HEK293 (cell line): ENCODE measurements around the gene AJUBA.

Source experiments
- CTCF ChIA-PET: fragments of 350-600 bp; formaldehyde crosslinking; extraction: SDS; loops from one replicate; lab custom pipeline; 2021; ENCODE audit warnings: antibody characterized with exemption; lab: Yijun Ruan, JAX
- POLR2A ChIA-PET: fragments of 300-600 bp; formaldehyde crosslinking; extraction: SDS; loops from one replicate; lab custom pipeline; 2020; ENCODE audit warnings: antibody characterized with exemption, inconsistent platforms; lab: Yijun Ruan, JAX
- H3K27ac ChIP-seq: fragments of 200-500 bp; sonication (Bioruptor generic); 2 replicates; pipeline ENCODE4 v1.5.1; 2014; ENCODE audit warnings: low read depth, low read length, control low read depth, inconsistent platforms; ENCODE audit errors: extremely low read depth
- H3K36me3 ChIP-seq, 2 experiments: fragments of 200-500 bp in 1 of 2; sonication (Bioruptor generic) in 1 of 2; 1 replicate in 1 of 2; 2 replicates in 1 of 2; pipeline ENCODE4 v1.5.1; 2014 to 2017; ENCODE audit warnings: inconsistent platforms in 2 of 2, low read length in 2 of 2; ENCODE audit not compliant: control insufficient read depth in 2 of 2, insufficient read depth in 1 of 2
- H3K4me1 ChIP-seq: fragments of 200-500 bp; sonication (Bioruptor generic); 2 replicates; pipeline ENCODE4 v1.5.1; 2014; ENCODE audit warnings: mild to moderate bottlenecking, low read length, inconsistent platforms; ENCODE audit not compliant: control insufficient read depth, insufficient read depth
- H3K4me3 ChIP-seq: 2 replicates; pipeline ENCODE4 v1.5.1; 2011; ENCODE audit warnings: low read depth, mild to moderate bottlenecking, control low read depth, low read length, moderate library complexity
- H3K9me3 ChIP-seq: fragments of 200-500 bp; sonication (Bioruptor generic); 2 replicates; pipeline ENCODE4 v1.5.1; 2014; ENCODE audit warnings: low read depth, low read length, inconsistent platforms; ENCODE audit not compliant: control insufficient read depth, insufficient read depth
- ATF2 ChIP-seq: fragments of 450-650 bp; formaldehyde crosslinking; IDR thresholded peaks from 2 replicates; pipeline ENCODE4 v1.5.1; 2016; ENCODE audit warnings: missing biosample characterization, missing genetic modification characterization, low read depth
- HOXA7 ChIP-seq: sonication (generic); formaldehyde crosslinking; IDR thresholded peaks from 2 replicates; pipeline ENCODE4 v1.8.1; 2022; ENCODE audit warnings: missing genetic modification reagents, borderline replicate concordance
- IKZF3 ChIP-seq: fragments of 450-650 bp; IDR thresholded peaks from 2 replicates; pipeline ENCODE4 v1.5.0; 2018; ENCODE audit warnings: missing biosample characterization, mild to moderate bottlenecking, missing genetic modification characterization, moderate library complexity
- PRDM1 ChIP-seq: fragments of 450-650 bp; formaldehyde crosslinking; IDR thresholded peaks from 2 replicates; pipeline ENCODE4; 2016; ENCODE audit warnings: missing biosample characterization, missing genetic modification characterization
- ZBTB6 ChIP-seq: fragments of 450-650 bp; formaldehyde crosslinking; IDR thresholded peaks from 2 replicates; pipeline ENCODE4 v1.5.1; 2017; ENCODE audit warnings: missing biosample characterization, missing genetic modification characterization
- ZFHX2 ChIP-seq: fragments of 450-650 bp; formaldehyde crosslinking; conservative IDR thresholded peaks from 2 replicates; pipeline ENCODE4 v1.5.1; 2016; ENCODE audit warnings: missing biosample characterization, missing genetic modification characterization
- ZIC2 ChIP-seq: fragments of 450-650 bp; formaldehyde crosslinking; IDR thresholded peaks from 2 replicates; pipeline ENCODE4 v1.5.1; 2016; ENCODE audit warnings: missing biosample characterization, missing genetic modification characterization
- ZNF248 ChIP-seq: fragments of 450-650 bp; formaldehyde crosslinking; IDR thresholded peaks from 2 replicates; pipeline ENCODE4 v1.5.1; 2017; ENCODE audit warnings: missing biosample characterization, missing genetic modification characterization
- ZNF274 ChIP-seq, 2 experiments: fragments of 200-500 bp in 1 of 2; fragments of 450-650 bp in 1 of 2; sonication (Bioruptor generic) in 1 of 2; formaldehyde crosslinking in 1 of 2; IDR thresholded peaks; 2 replicates each; pipeline versions ENCODE4 v1.5.1 to v1.6.1; 2014 to 2016; ENCODE audit warnings: borderline replicate concordance in 1 of 2, inconsistent platforms in 1 of 2, low read length in 1 of 2, missing biosample characterization in 1 of 2, missing genetic modification characterization in 1 of 2
- ZNF311 ChIP-seq: fragments of 450-650 bp; formaldehyde crosslinking; IDR thresholded peaks from 2 replicates; pipeline ENCODE4 v1.5.1; 2017; ENCODE audit warnings: missing biosample characterization, missing genetic modification characterization, borderline replicate concordance
- ZNF324 ChIP-seq: fragments of 450-650 bp; formaldehyde crosslinking; IDR thresholded peaks from 2 replicates; pipeline ENCODE4 v1.5.1; 2016; ENCODE audit warnings: missing biosample characterization, missing genetic modification characterization
- ZNF354C ChIP-seq: fragments of 450-650 bp; formaldehyde crosslinking; IDR thresholded peaks from 2 replicates; pipeline ENCODE4 v1.5.1; 2016; ENCODE audit warnings: missing biosample characterization, missing genetic modification characterization, low read depth, borderline replicate concordance
- ZNF366 ChIP-seq: fragments of 450-650 bp; formaldehyde crosslinking; conservative IDR thresholded peaks from 2 replicates; pipeline ENCODE4 v1.5.1; 2016; ENCODE audit warnings: missing biosample characterization, missing genetic modification characterization
- ZNF404 ChIP-seq: fragments of 450-650 bp; formaldehyde crosslinking; IDR thresholded peaks from 2 replicates; pipeline ENCODE4 v1.5.1; 2017; ENCODE audit warnings: missing biosample characterization, missing genetic modification characterization
- ZNF416 ChIP-seq: fragments of 450-650 bp; formaldehyde crosslinking; IDR thresholded peaks from 2 replicates; pipeline ENCODE4 v1.5.1; 2016; ENCODE audit warnings: missing biosample characterization, missing genetic modification characterization
- ZNF514 ChIP-seq: fragments of 450-650 bp; formaldehyde crosslinking; IDR thresholded peaks from 2 replicates; pipeline ENCODE4 v1.5.1; 2016; ENCODE audit warnings: missing biosample characterization, missing genetic modification characterization
- ZNF560 ChIP-seq: fragments of 450-650 bp; formaldehyde crosslinking; IDR thresholded peaks from 2 replicates; pipeline ENCODE4 v1.5.1; 2017; ENCODE audit warnings: missing biosample characterization, missing genetic modification characterization, borderline replicate concordance
- ZNF580 ChIP-seq: fragments of 450-650 bp; formaldehyde crosslinking; IDR thresholded peaks from 2 replicates; pipeline ENCODE4 v1.5.1; 2016; ENCODE audit warnings: missing biosample characterization, missing genetic modification characterization
- ZNF623 ChIP-seq: fragments of 450-650 bp; formaldehyde crosslinking; IDR thresholded peaks from 2 replicates; pipeline ENCODE4 v1.5.1; 2016; ENCODE audit warnings: missing biosample characterization, missing genetic modification characterization
- ZNF654 ChIP-seq: fragments of 450-650 bp; formaldehyde crosslinking; IDR thresholded peaks from 2 replicates; pipeline ENCODE4 v1.5.1; 2016; ENCODE audit warnings: low read depth, missing biosample characterization, missing genetic modification characterization
- ZNF677 ChIP-seq: fragments of 450-650 bp; IDR thresholded peaks from 2 replicates; pipeline ENCODE4 v1.5.0; 2018; ENCODE audit warnings: missing biosample characterization, mild to moderate bottlenecking, missing genetic modification characterization, moderate library complexity
- ZNF692 ChIP-seq: fragments of 450-650 bp; formaldehyde crosslinking; IDR thresholded peaks from 2 replicates; pipeline ENCODE4 v1.5.1; 2016; ENCODE audit warnings: missing biosample characterization, missing genetic modification characterization
- ZNF785 ChIP-seq: fragments of 450-650 bp; formaldehyde crosslinking; IDR thresholded peaks from 2 replicates; pipeline ENCODE4 v1.5.1; 2016; ENCODE audit warnings: missing biosample characterization, missing genetic modification characterization
- ZNF791 ChIP-seq: fragments of 450-650 bp; formaldehyde crosslinking; IDR thresholded peaks from 2 replicates; pipeline ENCODE4 v1.5.1; 2016; ENCODE audit warnings: missing biosample characterization, missing genetic modification characterization

The AJUBA gene

GRCh38 chr14:22985894-22986507 lies 3.6 kb upstream of the AJUBA start:
- no peak overlapping the region for H3K27ac ChIP-seq
- TF ChIP-seq ZNF623, result no peak
- TF ChIP-seq ZNF354C (tag by site-specific recombination), result no peak
- no peak for TF ChIP-seq ZNF274 (IDR thresholded peaks at IDR 0.05; ENCODE audit: low read length)
- no peak for TF ChIP-seq ZNF274 (tag by site-specific recombination; IDR thresholded peaks at IDR 0.05; ENCODE audit: borderline replicate concordance)
- no peak for TF ChIP-seq ZNF791 (tag by site-specific recombination)
- TF ChIP-seq, all 188 proteins: peak for 0
- ChIA-PET POLR2A (interaction anchor here (0.7 to 3.5 kb wide), 16 partner anchors 9 to 109 kb away, joined by 3 to 33 read pairs (median 6); partner anchors contain the start of genes ACIN1, C14orf119, CDH24 and HAUS4), CTCF (interaction anchor here (0.6 to 17.9 kb wide), 55 partner anchors 10 to 1774 kb away, joined by 3 to 469 read pairs (median 5); partner anchors contain the start of genes ACIN1, CDH24, HAUS4 and PRMT5)
- H3K36me3 ChIP-seq, result peaks cover 0 to 19% of the 10 kb centered on the region in 2 experiments; a peak in 2 of 3 replicates
- no peak overlapping the region for H3K4me3 ChIP-seq
- H3K4me1 ChIP-seq, result peaks cover 8% of the 10 kb centered on the region
- no peaks in the 10 kb centered on the region for H3K9me3 ChIP-seq

- TF ChIP-seq PRDM1 (tag by site-specific recombination) (no peak), ZNF354C (tag by site-specific recombination) (no peak), HOXA7 (no peak), ZNF404 (tag by site-specific recombination) (no peak), ZNF677 (tag by site-specific recombination) (no peak), ZNF623 (no peak), ZNF580 (tag by site-specific recombination) (no peak), ZNF311 (tag by site-specific recombination) (no peak), ATF2 (tag by site-specific recombination) (no peak), ZNF654 (tag by site-specific recombination) (no peak)
- Histone ChIP-seq H3K36me3 (peaks cover 0 to 19% of the 10 kb centered on the region in 2 experiments; a peak in 2 of 3 replicates), H3K9me3 (no peaks in the 10 kb centered on the region), H3K4me3 (no peak overlapping the region), H3K27ac (no peak overlapping the region), H3K4me1 (peaks cover 8% of the 10 kb centered on the region)
- ChIA-PET POLR2A (interaction anchor here (1.0 to 3.5 kb wide), 4 partner anchors 31 to 77 kb away, joined by 3 to 33 read pairs (median 6); partner anchors contain the start of genes CDH24 and PRMT5), CTCF (interaction anchor here (0.6 to 17.9 kb wide), 22 partner anchors 8 to 1775 kb away, joined by 3 to 469 read pairs (median 8); partner anchors contain the start of genes CDH24, PRMT5 and PSMB11)
Observed at GRCh38 chr14:22984959-22985658, 2.8 kb upstream of the AJUBA start.

GRCh38 chr14:22981876-22982476 lies 375 bp downstream of the AJUBA start:
- Histone ChIP-seq H3K27ac (peak overlapping the region; percentile 38; the same call in 1 of the 2 replicates), H3K4me1 (peaks cover 27% of the 10 kb centered on the region), H3K36me3 (peaks cover 0 to 8% of the 10 kb centered on the region in 2 experiments; a peak in 2 of 3 replicates), H3K9me3 (no peaks in the 10 kb centered on the region), H3K4me3 (peak overlapping the region; percentile 77)
- ChIA-PET POLR2A (interaction anchor here (0.6 to 3.7 kb wide), 21 partner anchors 9 to 131 kb away, joined by 3 to 31 read pairs (median 9); partner anchors contain the start of genes ACIN1, C14orf119, HAUS4 and PRMT5), CTCF (interaction anchor here (0.5 to 17.9 kb wide), 20 partner anchors 7 to 426 kb away, joined by 3 to 469 read pairs (median 4); partner anchors contain the start of genes CDH24 and PRMT5)
- TF ChIP-seq ZNF366 (tag by site-specific recombination) (no peak), ZNF514 (tag by site-specific recombination) (no peak), ZNF324 (no peak), ZFHX2 (tag by site-specific recombination) (peak; percentile 3; the same call in 1 of the 2 replicates), ZNF692 (tag by site-specific recombination) (no peak), ZNF785 (tag by site-specific recombination) (no peak), ZIC2 (tag by site-specific recombination) (peak; percentile 58; the same call in 1 of the 2 replicates), ZNF248 (no peak), IKZF3 (tag by site-specific recombination) (0 out of 2 replicates have a peak, but pooled peaks have one; percentile 10), ZNF560 (tag by site-specific recombination) (no peak), ZNF416 (tag by site-specific recombination) (no peak), ZBTB6 (tag by site-specific recombination) (no peak)
